ENCODE measurements around the gene USP9X. TPM values are rescaled to one million over a fixed set of nuclear protein-coding genes. Genes with fewer than 3 reads are reported as not detected.

The USP9X gene
- total and polyA plus RNA-seq, 9 of the 15 experiments (the other 6 are each of a cell fraction or from before 2014, with no cell fraction given) = 10.9 to 47.8 (median 29.5) TPM

DNA sequence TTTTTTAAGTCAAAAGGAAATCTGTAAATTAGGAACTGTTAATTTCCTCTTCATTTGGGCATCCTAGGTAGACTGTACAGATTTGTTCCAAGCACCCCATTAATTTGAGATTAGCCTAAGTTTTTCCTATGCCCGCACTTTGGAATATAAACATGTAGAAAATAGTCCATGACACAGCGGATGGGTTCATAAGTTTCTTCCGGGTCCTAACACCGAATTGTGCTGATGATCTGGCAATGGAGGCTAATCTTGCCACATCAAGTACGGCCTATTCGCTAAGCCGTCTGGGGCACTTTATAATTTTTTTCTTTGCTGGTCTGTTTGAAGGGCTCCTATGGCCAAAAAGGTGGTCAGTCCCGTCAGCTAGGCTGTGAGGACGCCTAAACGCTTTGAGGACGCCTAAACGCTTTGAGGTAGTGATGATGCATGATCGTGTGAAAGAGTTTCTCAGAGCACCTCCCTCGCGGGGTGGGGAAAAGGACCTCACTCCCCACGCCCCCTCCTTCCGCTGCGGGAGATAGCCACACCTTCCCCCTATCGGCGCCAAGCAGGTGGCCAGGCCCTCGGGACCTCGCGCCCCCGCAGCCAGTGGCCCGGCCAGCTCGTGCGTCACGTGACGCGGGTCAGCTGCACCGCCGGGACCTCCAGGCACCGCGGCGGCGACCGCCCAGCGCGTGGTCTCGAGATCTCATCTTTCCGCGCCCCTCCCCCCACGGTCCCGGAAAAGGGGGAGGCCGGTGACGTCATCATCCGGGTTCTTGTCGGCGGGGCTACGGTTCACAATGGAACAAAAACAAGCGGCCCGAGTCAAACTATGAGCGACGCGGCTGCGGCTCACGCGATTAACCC lies 977 bp upstream of the USP9X start (continued):
- TF ChIP-seq SIX5 (IDR thresholded peaks at IDR 0.05; ENCODE audit: borderline replicate concordance in 1 of 2, insufficient read depth in 1 of 2, low read depth in 1 of 2, low read length in 2 of 2) = no peak
- TF ChIP-seq SP2 (IDR thresholded peaks at IDR 0.05; ENCODE audit: extremely low read depth, low read depth, low read length, poor library complexity, severe bottlenecking) = no peak
- no peak for TF ChIP-seq YBX1 (IDR thresholded peaks at IDR 0.05)
- TF ChIP-seq, protein P1, sequence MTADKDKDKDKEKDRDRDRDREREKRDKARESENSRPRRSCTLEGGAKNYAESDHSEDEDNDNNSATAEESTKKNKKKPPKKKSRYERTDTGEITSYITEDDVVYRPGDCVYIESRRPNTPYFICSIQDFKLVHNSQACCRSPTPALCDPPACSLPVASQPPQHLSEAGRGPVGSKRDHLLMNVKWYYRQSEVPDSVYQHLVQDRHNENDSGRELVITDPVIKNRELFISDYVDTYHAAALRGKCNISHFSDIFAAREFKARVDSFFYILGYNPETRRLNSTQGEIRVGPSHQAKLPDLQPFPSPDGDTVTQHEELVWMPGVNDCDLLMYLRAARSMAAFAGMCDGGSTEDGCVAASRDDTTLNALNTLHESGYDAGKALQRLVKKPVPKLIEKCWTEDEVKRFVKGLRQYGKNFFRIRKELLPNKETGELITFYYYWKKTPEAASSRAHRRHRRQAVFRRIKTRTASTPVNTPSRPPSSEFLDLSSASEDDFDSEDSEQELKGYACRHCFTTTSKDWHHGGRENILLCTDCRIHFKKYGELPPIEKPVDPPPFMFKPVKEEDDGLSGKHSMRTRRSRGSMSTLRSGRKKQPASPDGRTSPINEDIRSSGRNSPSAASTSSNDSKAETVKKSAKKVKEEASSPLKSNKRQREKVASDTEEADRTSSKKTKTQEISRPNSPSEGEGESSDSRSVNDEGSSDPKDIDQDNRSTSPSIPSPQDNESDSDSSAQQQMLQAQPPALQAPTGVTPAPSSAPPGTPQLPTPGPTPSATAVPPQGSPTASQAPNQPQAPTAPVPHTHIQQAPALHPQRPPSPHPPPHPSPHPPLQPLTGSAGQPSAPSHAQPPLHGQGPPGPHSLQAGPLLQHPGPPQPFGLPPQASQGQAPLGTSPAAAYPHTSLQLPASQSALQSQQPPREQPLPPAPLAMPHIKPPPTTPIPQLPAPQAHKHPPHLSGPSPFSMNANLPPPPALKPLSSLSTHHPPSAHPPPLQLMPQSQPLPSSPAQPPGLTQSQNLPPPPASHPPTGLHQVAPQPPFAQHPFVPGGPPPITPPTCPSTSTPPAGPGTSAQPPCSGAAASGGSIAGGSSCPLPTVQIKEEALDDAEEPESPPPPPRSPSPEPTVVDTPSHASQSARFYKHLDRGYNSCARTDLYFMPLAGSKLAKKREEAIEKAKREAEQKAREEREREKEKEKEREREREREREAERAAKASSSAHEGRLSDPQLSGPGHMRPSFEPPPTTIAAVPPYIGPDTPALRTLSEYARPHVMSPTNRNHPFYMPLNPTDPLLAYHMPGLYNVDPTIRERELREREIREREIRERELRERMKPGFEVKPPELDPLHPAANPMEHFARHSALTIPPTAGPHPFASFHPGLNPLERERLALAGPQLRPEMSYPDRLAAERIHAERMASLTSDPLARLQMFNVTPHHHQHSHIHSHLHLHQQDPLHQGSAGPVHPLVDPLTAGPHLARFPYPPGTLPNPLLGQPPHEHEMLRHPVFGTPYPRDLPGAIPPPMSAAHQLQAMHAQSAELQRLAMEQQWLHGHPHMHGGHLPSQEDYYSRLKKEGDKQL (CRISPR knock-in tag; IDR thresholded peaks at IDR 0.05; ENCODE audit: borderline replicate concordance) = no peak
- TF ChIP-seq, protein P2, sequence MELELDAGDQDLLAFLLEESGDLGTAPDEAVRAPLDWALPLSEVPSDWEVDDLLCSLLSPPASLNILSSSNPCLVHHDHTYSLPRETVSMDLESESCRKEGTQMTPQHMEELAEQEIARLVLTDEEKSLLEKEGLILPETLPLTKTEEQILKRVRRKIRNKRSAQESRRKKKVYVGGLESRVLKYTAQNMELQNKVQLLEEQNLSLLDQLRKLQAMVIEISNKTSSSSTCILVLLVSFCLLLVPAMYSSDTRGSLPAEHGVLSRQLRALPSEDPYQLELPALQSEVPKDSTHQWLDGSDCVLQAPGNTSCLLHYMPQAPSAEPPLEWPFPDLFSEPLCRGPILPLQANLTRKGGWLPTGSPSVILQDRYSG (tag; conservative IDR thresholded peaks at IDR 0.05; ENCODE audit: low read depth) = peak; percentile 89
- no peak for TF ChIP-seq MIER1 (IDR thresholded peaks at IDR 0.05; ENCODE audit: low read depth)
- TF ChIP-seq, protein P3, sequence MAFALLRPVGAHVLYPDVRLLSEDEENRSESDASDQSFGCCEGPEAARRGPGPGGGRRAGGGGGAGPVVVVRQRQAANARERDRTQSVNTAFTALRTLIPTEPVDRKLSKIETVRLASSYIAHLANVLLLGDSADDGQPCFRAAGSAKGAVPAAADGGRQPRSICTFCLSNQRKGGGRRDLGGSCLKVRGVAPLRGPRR (CRISPR knock-in tag; IDR thresholded peaks at IDR 0.05) = no peak
- TF ChIP-seq CSDE1 (IDR thresholded peaks at IDR 0.05) = peak in 1 of 2 experiments; percentile 57; a peak in 1 of 4 replicates
- TF ChIP-seq, protein P4, sequence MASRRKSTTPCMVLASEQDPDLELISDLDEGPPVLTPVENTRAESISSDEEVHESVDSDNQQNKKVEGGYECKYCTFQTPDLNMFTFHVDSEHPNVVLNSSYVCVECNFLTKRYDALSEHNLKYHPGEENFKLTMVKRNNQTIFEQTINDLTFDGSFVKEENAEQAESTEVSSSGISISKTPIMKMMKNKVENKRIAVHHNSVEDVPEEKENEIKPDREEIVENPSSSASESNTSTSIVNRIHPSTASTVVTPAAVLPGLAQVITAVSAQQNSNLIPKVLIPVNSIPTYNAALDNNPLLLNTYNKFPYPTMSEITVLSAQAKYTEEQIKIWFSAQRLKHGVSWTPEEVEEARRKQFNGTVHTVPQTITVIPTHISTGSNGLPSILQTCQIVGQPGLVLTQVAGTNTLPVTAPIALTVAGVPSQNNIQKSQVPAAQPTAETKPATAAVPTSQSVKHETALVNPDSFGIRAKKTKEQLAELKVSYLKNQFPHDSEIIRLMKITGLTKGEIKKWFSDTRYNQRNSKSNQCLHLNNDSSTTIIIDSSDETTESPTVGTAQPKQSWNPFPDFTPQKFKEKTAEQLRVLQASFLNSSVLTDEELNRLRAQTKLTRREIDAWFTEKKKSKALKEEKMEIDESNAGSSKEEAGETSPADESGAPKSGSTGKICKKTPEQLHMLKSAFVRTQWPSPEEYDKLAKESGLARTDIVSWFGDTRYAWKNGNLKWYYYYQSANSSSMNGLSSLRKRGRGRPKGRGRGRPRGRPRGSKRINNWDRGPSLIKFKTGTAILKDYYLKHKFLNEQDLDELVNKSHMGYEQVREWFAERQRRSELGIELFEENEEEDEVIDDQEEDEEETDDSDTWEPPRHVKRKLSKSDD (conservative IDR thresholded peaks at IDR 0.05; ENCODE audit: low read length) = no peak
- TF ChIP-seq HNRNPK (IDR thresholded peaks at IDR 0.05; ENCODE audit: low read depth, low read length, poor library complexity, severe bottlenecking) = peak; percentile 16
- TF ChIP-seq TBL1XR1 (IDR thresholded peaks at IDR 0.05; ENCODE audit: low read length in 2 of 2) = peak; percentile 84 to 90; a peak in 2 of 4 replicates
- TF ChIP-seq MBD2 (IDR thresholded peaks at IDR 0.05; ENCODE audit: borderline replicate concordance, low read depth) = peak; percentile 12; the same call in 1 of the 2 replicates
- TF ChIP-seq RBM39 (optimal IDR thresholded peaks at IDR 0.05; ENCODE audit: low read depth, low read length) = no peak
- TF ChIP-seq CC2D1A (IDR thresholded peaks at IDR 0.05) = peak; percentile 29; the same call in 1 of the 2 replicates
- TF ChIP-seq MAZ (CRISPR knock-in tag; conservative IDR thresholded peaks at IDR 0.05 in 1 of 2, IDR thresholded peaks at IDR 0.05 in 1 of 2) = peak in 1 of 2 experiments; percentile 92; a peak in 3 of 4 replicates
